ENCODE data around the gene MINK1.
A peak's percentile ranks its signal among the peaks of the same experiment; 100 is the strongest.

MINK1 gene

DNA sequence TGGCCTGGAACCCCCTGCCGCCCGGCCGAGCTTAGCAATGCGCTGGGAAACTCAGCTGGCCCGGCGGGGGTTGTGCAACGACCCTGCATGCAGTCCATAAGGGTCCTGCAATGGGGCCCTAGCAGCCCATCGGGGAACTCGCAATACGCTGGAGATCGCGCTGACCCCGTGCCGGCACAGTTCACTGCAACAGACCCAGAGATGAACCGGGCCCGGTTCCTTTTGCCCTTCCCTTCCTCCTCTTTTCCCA lies 106.3 kb downstream of the MINK1 start:
- H3K4me3 ChIP-seq (ENCODE audit: low read depth, low read length): peak overlapping the region; percentile 87
- H3K4me1 ChIP-seq (ENCODE audit: control insufficient read depth, insufficient read depth, low read length): peaks cover 9% of the 10 kb centered on the region
- no peaks in the 10 kb centered on the region for H3K9me3 ChIP-seq (ENCODE audit: control insufficient read depth, insufficient read depth, low read depth, low read length)
- TF ChIP-seq, protein P1, sequence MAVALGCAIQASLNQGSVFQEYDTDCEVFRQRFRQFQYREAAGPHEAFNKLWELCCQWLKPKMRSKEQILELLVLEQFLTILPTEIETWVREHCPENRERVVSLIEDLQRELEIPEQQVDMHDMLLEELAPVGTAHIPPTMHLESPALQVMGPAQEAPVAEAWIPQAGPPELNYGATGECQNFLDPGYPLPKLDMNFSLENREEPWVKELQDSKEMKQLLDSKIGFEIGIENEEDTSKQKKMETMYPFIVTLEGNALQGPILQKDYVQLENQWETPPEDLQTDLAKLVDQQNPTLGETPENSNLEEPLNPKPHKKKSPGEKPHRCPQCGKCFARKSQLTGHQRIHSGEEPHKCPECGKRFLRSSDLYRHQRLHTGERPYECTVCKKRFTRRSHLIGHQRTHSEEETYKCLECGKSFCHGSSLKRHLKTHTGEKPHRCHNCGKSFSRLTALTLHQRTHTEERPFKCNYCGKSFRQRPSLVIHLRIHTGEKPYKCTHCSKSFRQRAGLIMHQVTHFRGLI (tag by site-specific recombination; IDR thresholded peaks at IDR 0.05): no peak
- TF ChIP-seq ZNF473 (tag by site-specific recombination; IDR thresholded peaks at IDR 0.05) (no peak), ZSCAN16 (tag by site-specific recombination; IDR thresholded peaks at IDR 0.05) (no peak), ZSCAN5A (tag by site-specific recombination; IDR thresholded peaks at IDR 0.05) (peak; percentile 70; the same call in 1 of the 2 replicates), ZBTB48 (tag by site-specific recombination; IDR thresholded peaks at IDR 0.05) (peak; percentile 51; the same call in 1 of the 2 replicates), SCRT1 (tag by site-specific recombination; IDR thresholded peaks at IDR 0.05; ENCODE audit: borderline replicate concordance) (no peak), YY2 (tag by site-specific recombination; IDR thresholded peaks at IDR 0.05) (0 out of 2 replicates have a peak, but pooled peaks have one; percentile 82), ZNF600 (tag by site-specific recombination; IDR thresholded peaks at IDR 0.05) (peak; percentile 46; the same call in 1 of the 2 replicates), ZNF133 (tag by site-specific recombination; IDR thresholded peaks at IDR 0.05) (no peak), ZNF48 (tag by site-specific recombination; IDR thresholded peaks at IDR 0.05) (no peak), WT1 (tag by site-specific recombination; IDR thresholded peaks at IDR 0.05) (peak; percentile 31; the same call in 1 of the 2 replicates), ZNF324 (tag by site-specific recombination; IDR thresholded peaks at IDR 0.05) (peak; percentile 69; the same call in 1 of the 2 replicates), ZIC2 (tag by site-specific recombination; IDR thresholded peaks at IDR 0.05) (peak; percentile 86)
- TF ChIP-seq, protein P2, sequence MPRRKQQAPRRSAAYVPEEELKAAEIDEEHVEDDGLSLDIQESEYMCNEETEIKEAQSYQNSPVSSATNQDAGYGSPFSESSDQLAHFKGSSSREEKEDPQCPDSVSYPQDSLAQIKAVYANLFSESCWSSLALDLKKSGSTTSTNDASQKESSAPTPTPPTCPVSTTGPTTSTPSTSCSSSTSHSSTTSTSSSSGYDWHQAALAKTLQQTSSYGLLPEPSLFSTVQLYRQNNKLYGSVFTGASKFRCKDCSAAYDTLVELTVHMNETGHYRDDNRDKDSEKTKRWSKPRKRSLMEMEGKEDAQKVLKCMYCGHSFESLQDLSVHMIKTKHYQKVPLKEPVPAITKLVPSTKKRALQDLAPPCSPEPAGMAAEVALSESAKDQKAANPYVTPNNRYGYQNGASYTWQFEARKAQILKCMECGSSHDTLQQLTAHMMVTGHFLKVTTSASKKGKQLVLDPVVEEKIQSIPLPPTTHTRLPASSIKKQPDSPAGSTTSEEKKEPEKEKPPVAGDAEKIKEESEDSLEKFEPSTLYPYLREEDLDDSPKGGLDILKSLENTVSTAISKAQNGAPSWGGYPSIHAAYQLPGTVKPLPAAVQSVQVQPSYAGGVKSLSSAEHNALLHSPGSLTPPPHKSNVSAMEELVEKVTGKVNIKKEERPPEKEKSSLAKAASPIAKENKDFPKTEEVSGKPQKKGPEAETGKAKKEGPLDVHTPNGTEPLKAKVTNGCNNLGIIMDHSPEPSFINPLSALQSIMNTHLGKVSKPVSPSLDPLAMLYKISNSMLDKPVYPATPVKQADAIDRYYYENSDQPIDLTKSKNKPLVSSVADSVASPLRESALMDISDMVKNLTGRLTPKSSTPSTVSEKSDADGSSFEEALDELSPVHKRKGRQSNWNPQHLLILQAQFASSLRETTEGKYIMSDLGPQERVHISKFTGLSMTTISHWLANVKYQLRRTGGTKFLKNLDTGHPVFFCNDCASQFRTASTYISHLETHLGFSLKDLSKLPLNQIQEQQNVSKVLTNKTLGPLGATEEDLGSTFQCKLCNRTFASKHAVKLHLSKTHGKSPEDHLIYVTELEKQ (tag by site-specific recombination; IDR thresholded peaks at IDR 0.05; ENCODE audit: borderline replicate concordance): 0 out of 2 replicates have a peak, but pooled peaks have one; percentile 15
- TF ChIP-seq, protein P3, sequence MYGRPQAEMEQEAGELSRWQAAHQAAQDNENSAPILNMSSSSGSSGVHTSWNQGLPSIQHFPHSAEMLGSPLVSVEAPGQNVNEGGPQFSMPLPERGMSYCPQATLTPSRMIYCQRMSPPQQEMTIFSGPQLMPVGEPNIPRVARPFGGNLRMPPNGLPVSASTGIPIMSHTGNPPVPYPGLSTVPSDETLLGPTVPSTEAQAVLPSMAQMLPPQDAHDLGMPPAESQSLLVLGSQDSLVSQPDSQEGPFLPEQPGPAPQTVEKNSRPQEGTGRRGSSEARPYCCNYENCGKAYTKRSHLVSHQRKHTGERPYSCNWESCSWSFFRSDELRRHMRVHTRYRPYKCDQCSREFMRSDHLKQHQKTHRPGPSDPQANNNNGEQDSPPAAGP (tag by site-specific recombination; IDR thresholded peaks at IDR 0.05): no peak
- TF ChIP-seq, protein P4, sequence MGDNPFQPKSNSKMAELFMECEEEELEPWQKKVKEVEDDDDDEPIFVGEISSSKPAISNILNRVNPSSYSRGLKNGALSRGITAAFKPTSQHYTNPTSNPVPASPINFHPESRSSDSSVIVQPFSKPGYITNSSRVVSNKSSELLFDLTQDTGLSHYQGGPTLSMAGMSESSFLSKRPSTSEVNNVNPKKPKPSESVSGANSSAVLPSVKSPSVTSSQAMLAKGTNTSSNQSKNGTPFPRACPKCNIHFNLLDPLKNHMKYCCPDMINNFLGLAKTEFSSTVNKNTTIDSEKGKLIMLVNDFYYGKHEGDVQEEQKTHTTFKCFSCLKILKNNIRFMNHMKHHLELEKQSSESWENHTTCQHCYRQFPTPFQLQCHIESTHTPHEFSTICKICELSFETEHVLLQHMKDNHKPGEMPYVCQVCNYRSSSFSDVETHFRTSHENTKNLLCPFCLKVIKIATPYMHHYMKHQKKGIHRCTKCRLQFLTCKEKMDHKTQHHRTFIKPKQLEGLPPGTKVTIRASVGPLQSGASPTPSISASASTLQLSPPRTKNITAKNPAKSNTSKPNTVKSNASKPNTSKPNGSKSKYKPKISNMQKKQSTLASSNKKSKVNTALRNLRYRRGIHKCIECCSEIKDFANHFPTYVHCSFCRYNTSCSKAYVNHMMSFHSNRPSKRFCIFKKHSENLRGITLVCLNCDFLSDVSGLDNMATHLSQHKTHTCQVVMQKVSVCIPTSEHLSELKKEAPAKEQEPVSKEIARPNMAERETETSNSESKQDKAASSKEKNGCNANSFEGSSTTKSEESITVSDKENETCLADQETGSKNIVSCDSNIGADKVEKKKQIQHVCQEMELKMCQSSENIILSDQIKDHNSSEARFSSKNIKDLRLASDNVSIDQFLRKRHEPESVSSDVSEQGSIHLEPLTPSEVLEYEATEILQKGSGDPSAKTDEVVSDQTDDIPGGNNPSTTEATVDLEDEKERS (tag by site-specific recombination; IDR thresholded peaks at IDR 0.05): no peak
- peaks cover 38 to 68% of the 10 kb centered on the region in 2 experiments for H3K36me3 ChIP-seq (ENCODE audit: control insufficient read depth in 2 of 2, insufficient read depth in 1 of 2, low read length in 2 of 2)
- H3K27ac ChIP-seq (ENCODE audit: extremely low read depth, low read depth, low read length): peak overlapping the region; percentile 93
- ChIA-PET CTCF (interaction anchor here (0.5 to 3.0 kb wide), 9 partner anchors 9 to 1060 kb away, joined by 3 to 20 read pairs (median 3); partner anchors contain the start of genes CHRNE and PFN1), POLR2A (interaction anchor here (0.6 to 3.4 kb wide), 21 partner anchors 10 to 252 kb away, joined by 3 to 109 read pairs (median 9); partner anchors contain the start of genes CAMTA2, CHRNE, ENO3 and INCA1)
